Keratinocyte (primary cell): Measurements from ENCODE around the gene THRAP3.

Experiments used
- EZH2 ChIP-seq: IDR thresholded peaks from one replicate; pipeline ENCODE4 v1.6.1; 2012; ENCODE audit warnings: inconsistent platforms, mild to moderate bottlenecking, low read length, moderate library complexity
- TF ChIP-seq, protein P1 (sequence below), 3 experiments: IDR thresholded peaks in 1 of 3; conservative IDR thresholded peaks in 1 of 3; optimal IDR thresholded peaks in 1 of 3; 2 replicates in 2 of 3; 3 replicates in 1 of 3; pipeline versions ENCODE3 to v1.5.1; 2011; ENCODE audit warnings: low read length in 3 of 3, mild to moderate bottlenecking in 3 of 3, moderate library complexity in 2 of 3, control low read depth in 1 of 3, inconsistent platforms in 1 of 3; ENCODE audit not compliant: insufficient read depth in 2 of 3; ENCODE audit errors: extremely low read depth in 1 of 3

GRCh38 chr1:36303650-36304360 lies 79.6 kb downstream of the THRAP3 start:
- TF ChIP-seq, protein P1, sequence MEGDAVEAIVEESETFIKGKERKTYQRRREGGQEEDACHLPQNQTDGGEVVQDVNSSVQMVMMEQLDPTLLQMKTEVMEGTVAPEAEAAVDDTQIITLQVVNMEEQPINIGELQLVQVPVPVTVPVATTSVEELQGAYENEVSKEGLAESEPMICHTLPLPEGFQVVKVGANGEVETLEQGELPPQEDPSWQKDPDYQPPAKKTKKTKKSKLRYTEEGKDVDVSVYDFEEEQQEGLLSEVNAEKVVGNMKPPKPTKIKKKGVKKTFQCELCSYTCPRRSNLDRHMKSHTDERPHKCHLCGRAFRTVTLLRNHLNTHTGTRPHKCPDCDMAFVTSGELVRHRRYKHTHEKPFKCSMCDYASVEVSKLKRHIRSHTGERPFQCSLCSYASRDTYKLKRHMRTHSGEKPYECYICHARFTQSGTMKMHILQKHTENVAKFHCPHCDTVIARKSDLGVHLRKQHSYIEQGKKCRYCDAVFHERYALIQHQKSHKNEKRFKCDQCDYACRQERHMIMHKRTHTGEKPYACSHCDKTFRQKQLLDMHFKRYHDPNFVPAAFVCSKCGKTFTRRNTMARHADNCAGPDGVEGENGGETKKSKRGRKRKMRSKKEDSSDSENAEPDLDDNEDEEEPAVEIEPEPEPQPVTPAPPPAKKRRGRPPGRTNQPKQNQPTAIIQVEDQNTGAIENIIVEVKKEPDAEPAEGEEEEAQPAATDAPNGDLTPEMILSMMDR (optimal IDR thresholded peaks at IDR 0.05 in 1 of 3, IDR thresholded peaks at IDR 0.05 in 1 of 3, conservative IDR thresholded peaks at IDR 0.05 in 1 of 3; ENCODE audit: extremely low read depth in 1 of 3, insufficient read depth in 2 of 3, low read length in 3 of 3): no peak
- TF ChIP-seq EZH2: no peak
